NT2/D1 (cell line): ENCODE data around the gene HSD11B1.

Source experiments
- DNase-seq: peaks from one replicate; pipeline ENCODE4 v3.0.0-alpha.2; 2011; ENCODE audit warnings: low read depth, low spot score
- H3K27me3 ChIP-seq: 2 replicates; pipeline ENCODE4 v1.6.0; 2011; ENCODE audit warnings: mild to moderate bottlenecking; ENCODE audit not compliant: insufficient read length, insufficient read depth
- H3K36me3 ChIP-seq: 2 replicates; pipeline ENCODE4 v1.6.1; 2011; ENCODE audit warnings: mild to moderate bottlenecking, low read length, mixed read lengths; ENCODE audit not compliant: insufficient read depth, insufficient read length
- H3K4me1 ChIP-seq: 2 replicates; pipeline ENCODE4 v1.5.1; 2011; ENCODE audit not compliant: insufficient read depth, insufficient read length
- H3K4me3 ChIP-seq: 2 replicates; pipeline ENCODE4 v1.5.1; 2011; ENCODE audit warnings: low read depth; ENCODE audit not compliant: insufficient read length
- H3K9ac ChIP-seq: 2 replicates; pipeline ENCODE4 v1.6.0; 2011; ENCODE audit warnings: low read depth; ENCODE audit not compliant: insufficient read length
- H3K9me3 ChIP-seq: 2 replicates; pipeline ENCODE4 v1.5.1; 2011; ENCODE audit warnings: mild to moderate bottlenecking, low read length; ENCODE audit not compliant: insufficient read depth
- SUZ12 ChIP-seq: IDR thresholded peaks from 2 replicates; pipeline ENCODE4 v1.6.1; 2011; ENCODE audit not compliant: insufficient read length, insufficient read depth; ENCODE audit errors: extremely low read depth
- YY1 ChIP-seq: IDR thresholded peaks from 2 replicates; pipeline ENCODE4 v1.6.1; 2011; ENCODE audit not compliant: insufficient read length, insufficient read depth
- ZNF274 ChIP-seq: IDR thresholded peaks from 2 replicates; pipeline ENCODE4 v1.6.1; 2011; ENCODE audit warnings: mild to moderate bottlenecking, low read depth, low read length

The HSD11B1 gene

DNA sequence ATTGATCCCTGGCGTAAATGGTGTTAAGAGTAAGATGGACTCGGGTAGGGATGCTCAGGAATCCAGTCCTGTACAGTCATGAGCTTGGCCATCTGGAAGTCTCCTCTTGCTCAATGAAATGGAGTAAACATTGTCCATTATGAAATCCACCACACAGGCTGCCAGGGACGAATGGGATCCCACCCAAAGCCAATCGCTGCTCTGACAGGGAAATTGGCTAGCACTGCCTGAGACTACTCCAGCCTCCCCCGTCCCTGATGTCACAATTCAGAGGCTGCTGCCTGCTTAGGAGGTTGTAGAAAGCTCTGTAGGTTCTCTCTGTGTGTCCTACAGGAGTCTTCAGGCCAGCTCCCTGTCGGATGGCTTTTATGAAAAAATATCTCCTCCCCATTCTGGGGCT lies at the start of gene HSD11B1:
TSS of gene HSD11B1 (plus strand) at position 263 of the 400 bp plus-strand sequence. CDS start at position 360, 97 bp downstream.
- no peaks in the 10 kb centered on the region for H3K9me3 ChIP-seq
- H3K9ac ChIP-seq = no peak within 1 kb of the TSS
- no peak for DNase-seq
- H3K36me3 ChIP-seq = no peaks in the 10 kb centered on the region
- no peaks in the 10 kb centered on the region for H3K27me3 ChIP-seq
- TF ChIP-seq YY1 (no peak), ZNF274 (no peak), SUZ12 (no peak)
- H3K4me3 ChIP-seq = no peak within 1 kb of the TSS
- no peaks in the 10 kb centered on the region for H3K4me1 ChIP-seq

DNA sequence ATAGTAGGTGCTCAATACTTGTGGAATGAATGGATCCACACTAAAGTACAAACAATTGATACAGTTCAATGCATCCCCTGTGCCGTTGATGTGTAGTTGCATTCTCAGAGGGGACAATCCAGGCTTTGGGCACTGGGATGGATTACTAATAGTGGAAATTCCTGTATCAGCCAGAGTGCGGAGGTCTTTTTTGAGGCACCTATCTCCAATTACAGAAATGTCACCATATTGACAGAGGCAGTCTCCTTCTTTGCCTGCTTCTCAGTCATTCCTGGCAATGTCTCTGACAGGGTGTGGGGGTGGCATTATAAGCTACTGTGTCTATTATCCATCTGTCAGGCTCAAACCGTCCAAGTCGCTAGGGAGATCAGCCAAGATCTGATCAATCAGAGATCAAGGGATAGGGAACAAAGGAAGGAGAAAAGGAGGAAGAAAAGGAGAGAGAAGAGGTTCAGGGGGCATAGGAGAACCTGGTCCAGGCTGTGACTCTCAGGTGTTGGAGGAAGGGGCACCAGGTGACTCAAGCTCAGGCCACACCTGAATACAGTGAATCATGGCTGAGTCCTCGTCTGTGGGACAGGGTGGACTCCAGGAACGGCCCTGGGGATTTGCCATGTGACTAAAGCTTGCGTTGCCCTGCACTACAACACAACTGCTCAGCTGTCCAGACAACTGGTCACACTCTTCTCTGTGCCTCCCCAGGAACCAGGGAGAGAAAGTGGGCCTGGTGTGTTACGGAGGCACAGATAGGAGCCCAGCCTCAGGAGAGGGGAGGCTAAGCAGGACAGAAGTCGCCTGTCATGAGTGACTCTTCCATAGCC lies 49.0 kb upstream of the HSD11B1 start:
- Histone ChIP-seq H3K27me3 (no peaks in the 10 kb centered on the region), H3K9ac (no peak overlapping the region), H3K9me3 (no peaks in the 10 kb centered on the region), H3K4me1 (peaks cover 18% of the 10 kb centered on the region), H3K4me3 (no peak overlapping the region), H3K36me3 (no peaks in the 10 kb centered on the region)
- no peak for DNase-seq
- TF ChIP-seq YY1 (no peak), ZNF274 (no peak), SUZ12 (no peak)

DNA sequence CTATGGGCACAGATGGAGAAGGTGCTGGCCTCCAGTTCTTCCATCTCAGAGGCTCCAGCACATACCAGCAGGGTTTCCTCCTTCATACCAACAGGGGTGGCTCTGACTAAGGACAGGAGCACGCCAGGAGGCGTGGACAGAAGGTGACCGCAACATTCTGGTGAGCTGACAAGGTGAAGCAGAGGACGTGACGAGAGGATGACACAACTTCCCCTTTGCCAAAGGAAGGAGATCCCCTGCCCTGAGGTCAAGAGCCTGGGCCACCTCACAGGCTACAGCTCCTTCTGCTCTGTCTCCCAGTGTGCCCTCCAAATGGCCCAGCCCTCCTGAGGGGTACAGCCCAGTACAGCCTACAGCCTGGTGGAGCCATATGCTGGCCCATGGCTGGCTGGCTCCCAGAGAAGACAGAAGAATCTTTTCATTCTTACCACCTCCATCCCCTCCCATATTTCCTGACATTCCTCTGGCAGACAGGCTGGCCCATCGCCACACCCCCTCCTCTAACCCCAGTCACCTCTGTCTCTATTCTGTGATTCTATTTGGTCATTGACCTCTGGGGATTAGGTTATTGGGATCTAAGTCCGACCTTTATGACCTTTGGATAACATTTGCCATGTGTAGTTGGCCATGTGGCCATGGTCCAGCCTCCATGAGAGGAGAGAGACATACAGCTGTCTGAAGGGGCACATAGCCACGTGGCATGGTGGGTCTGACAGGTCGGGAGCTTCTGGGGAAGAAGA lies 47.3 kb upstream of the HSD11B1 start:
- Histone ChIP-seq H3K36me3 (no peaks in the 10 kb centered on the region), H3K27me3 (no peaks in the 10 kb centered on the region), H3K4me3 (no peak overlapping the region), H3K4me1 (peaks cover 13% of the 10 kb centered on the region), H3K9ac (no peak overlapping the region), H3K9me3 (no peaks in the 10 kb centered on the region)
- TF ChIP-seq YY1 = no peak
- TF ChIP-seq ZNF274 = no peak
- no peak for TF ChIP-seq SUZ12
- no peak for DNase-seq

DNA sequence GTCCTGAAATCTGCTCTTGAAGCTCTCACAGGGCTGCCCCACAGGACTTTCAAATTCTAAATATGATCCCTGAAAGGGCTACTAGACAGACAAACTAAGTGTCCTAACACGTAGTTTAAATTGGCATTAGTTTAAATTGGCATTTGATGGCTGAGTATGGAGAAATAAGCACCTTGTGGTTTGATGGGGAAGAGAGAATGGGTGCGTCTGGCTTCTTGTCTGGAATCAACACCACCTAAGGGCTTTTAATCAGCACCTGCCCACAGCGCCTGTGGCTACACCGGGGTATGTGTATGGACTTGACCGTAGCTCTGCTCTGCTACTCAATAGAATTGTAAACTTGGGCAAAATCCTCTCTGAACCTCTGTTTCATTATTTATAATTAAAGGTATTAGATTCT lies 46.7 kb upstream of the HSD11B1 start:
- H3K9me3 ChIP-seq = no peaks in the 10 kb centered on the region
- H3K27me3 ChIP-seq = no peaks in the 10 kb centered on the region
- H3K9ac ChIP-seq = no peak overlapping the region
- TF ChIP-seq ZNF274 = no peak
- TF ChIP-seq SUZ12 = no peak
- TF ChIP-seq YY1 = no peak
- no peak overlapping the region for H3K4me3 ChIP-seq
- DNase-seq = no peak
- H3K36me3 ChIP-seq = no peaks in the 10 kb centered on the region
- H3K4me1 ChIP-seq = peaks cover 9% of the 10 kb centered on the region

DNA sequence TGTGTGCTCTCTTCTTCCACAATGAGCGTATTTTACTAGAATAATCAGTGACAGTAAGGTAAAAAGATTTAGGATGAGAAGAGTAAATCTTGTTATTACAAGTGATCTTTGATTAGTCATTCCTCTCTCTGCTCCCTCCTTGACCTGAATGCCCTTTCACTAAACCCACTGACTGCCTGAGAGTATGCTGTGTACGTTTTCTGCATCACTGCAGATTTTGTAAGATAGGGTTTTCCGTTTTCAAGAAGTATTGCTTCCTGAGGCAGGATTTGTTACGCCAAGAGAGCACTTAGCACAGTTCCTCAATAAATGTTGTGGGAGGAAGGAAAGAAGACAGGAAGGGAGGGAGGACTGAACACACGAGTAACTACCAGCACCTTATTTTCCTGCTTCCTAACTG lies 44.7 kb upstream of the HSD11B1 start:
- no peak for DNase-seq
- H3K9me3 ChIP-seq = no peaks in the 10 kb centered on the region
- no peak for TF ChIP-seq SUZ12
- no peak for TF ChIP-seq ZNF274
- no peak for TF ChIP-seq YY1
- no peak overlapping the region for H3K9ac ChIP-seq
- no peak overlapping the region for H3K4me3 ChIP-seq
- H3K36me3 ChIP-seq = no peaks in the 10 kb centered on the region
- H3K4me1 ChIP-seq = peaks cover 4% of the 10 kb centered on the region
- no peaks in the 10 kb centered on the region for H3K27me3 ChIP-seq

DNA sequence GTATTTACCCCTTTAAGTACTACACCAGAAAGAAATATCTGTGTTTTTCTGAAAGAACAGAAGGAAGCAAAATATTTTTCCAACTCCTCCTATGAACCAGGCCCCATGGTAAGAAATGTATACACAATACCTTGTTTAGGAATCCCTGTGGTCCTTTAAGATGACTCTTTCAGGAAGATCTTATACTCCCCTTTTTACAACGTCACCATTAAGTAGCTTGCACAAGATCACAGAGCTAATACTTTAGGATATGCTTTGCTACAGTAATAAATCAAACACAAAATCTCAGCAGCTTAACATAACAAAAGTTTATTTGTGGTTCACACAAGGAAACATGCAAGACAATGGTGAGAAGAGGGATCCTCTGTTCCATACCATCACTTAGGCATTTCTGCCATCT lies 43.6 kb upstream of the HSD11B1 start:
- no peaks in the 10 kb centered on the region for H3K36me3 ChIP-seq
- DNase-seq = no peak
- H3K4me3 ChIP-seq = no peak overlapping the region
- H3K4me1 ChIP-seq = peaks cover 4% of the 10 kb centered on the region
- H3K9ac ChIP-seq = no peak overlapping the region
- H3K27me3 ChIP-seq = no peaks in the 10 kb centered on the region
- TF ChIP-seq YY1 (no peak), SUZ12 (no peak), ZNF274 (no peak)
- H3K9me3 ChIP-seq = no peaks in the 10 kb centered on the region

DNA sequence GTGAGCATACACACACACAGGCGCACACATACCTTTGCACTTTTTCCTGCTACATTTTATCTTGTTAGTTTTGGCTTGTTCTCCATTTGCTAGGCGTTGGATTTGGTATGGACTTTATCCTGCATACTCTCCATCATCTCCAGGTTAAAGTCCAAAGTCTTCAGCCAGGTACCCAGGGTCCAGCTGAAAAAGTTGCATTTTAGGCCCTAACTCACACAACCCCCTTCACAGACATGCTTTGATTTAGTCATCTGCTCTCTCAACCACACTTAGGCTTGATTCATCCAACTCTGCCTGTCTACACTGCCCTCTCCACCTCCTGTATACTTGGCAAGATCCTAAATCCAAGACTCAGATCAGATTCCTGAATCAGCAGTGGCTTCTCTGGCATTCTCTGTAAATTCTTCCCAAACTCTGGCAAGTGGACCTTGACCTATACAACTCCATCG lies 41.7 kb upstream of the HSD11B1 start:
- no peak overlapping the region for H3K4me3 ChIP-seq
- no peaks in the 10 kb centered on the region for H3K9me3 ChIP-seq
- TF ChIP-seq YY1 (no peak), SUZ12 (no peak), ZNF274 (no peak)
- no peak for DNase-seq
- no peaks in the 10 kb centered on the region for H3K36me3 ChIP-seq
- peaks cover 4% of the 10 kb centered on the region for H3K4me1 ChIP-seq
- H3K9ac ChIP-seq = no peak overlapping the region
- H3K27me3 ChIP-seq = no peaks in the 10 kb centered on the region
